ENCODE data around the gene STRN3. TPM values are rescaled to one million over a fixed set of nuclear protein-coding genes. Genes with fewer than 3 reads are reported as not detected.
"Not testable (repeated sequence)": the region's sequence is repeated elsewhere in the genome, so short reads cannot be mapped to it uniquely, and the experiment has no call there.

Gene STRN3
- total RNA-seq, 1 donor from 2014 or later, result 23.1 TPM

GRCh38 chr14:31004007-31004406 lies 22.2 kb downstream of the STRN3 start:
- intact Hi-C loops (cut with micrococcal nuclease), result not testable (repeated sequence)

GRCh38 chr14:31003284-31003683 lies 22.9 kb downstream of the STRN3 start:
- intact Hi-C loops (cut with micrococcal nuclease), result no loop called here

GRCh38 chr14:31001339-31001658 lies 24.9 kb downstream of the STRN3 start:
- intact Hi-C loops (cut with micrococcal nuclease), result no loop called here

- intact Hi-C loops (cut with micrococcal nuclease), result no loop called here
These were observed 25.4 kb downstream of the STRN3 start for GRCh38 chr14:31000629-31001338.

GRCh38 chr14:30999038-30999773 lies 27.0 kb downstream of the STRN3 start:
- intact Hi-C loops (cut with micrococcal nuclease), result no loop called here

GRCh38 chr14:30998100-30998706 lies 28.0 kb downstream of the STRN3 start:
- intact Hi-C loops (cut with micrococcal nuclease), result no loop called here

GRCh38 chr14:30996892-30997659 lies 29.1 kb downstream of the STRN3 start:
- intact Hi-C loops (cut with micrococcal nuclease), result no loop called here

GRCh38 chr14:30995689-30996088 lies 30.5 kb downstream of the STRN3 start:
- intact Hi-C loops (cut with micrococcal nuclease), result no loop called here

GRCh38 chr14:30994681-30995620 lies 31.2 kb downstream of the STRN3 start:
- intact Hi-C loops (cut with micrococcal nuclease), result no loop called here

GRCh38 chr14:30993071-30993470 lies 33.1 kb downstream of the STRN3 start:
- intact Hi-C loops (cut with micrococcal nuclease), result no loop called here

GRCh38 chr14:30991408-30991807 lies 34.8 kb downstream of the STRN3 start:
- intact Hi-C loops (cut with micrococcal nuclease), result no loop called here

- intact Hi-C loops (cut with micrococcal nuclease), result no loop called here
These were observed 35.4 kb downstream of the STRN3 start for GRCh38 chr14:30990770-30991169.

GRCh38 chr14:30988509-30988908 lies 37.7 kb downstream of the STRN3 start:
- intact Hi-C loops (cut with micrococcal nuclease), result no loop called here

GRCh38 chr14:30985796-30986195 lies 40.4 kb downstream of the STRN3 start:
- intact Hi-C loops (cut with micrococcal nuclease), result no loop called here

GRCh38 chr14:30983858-30984257 lies 42.3 kb downstream of the STRN3 start:
- intact Hi-C loops (cut with micrococcal nuclease), result no loop called here

- intact Hi-C loops (cut with micrococcal nuclease), result no loop called here
These were observed 43.6 kb downstream of the STRN3 start for GRCh38 chr14:30982533-30982932.

- intact Hi-C loops (cut with micrococcal nuclease), result loop anchor here (1.0 to 2.0 kb wide), 2 partner anchors 102 to 375 kb away; no protein-coding TSS in a partner anchor
These were observed 45.2 kb downstream of the STRN3 start for GRCh38 chr14:30980980-30981379.

GRCh38 chr14:30980106-30980704 lies 46.0 kb downstream of the STRN3 start:
- intact Hi-C loops (cut with micrococcal nuclease), result loop anchor here (1.0 to 2.0 kb wide), 2 partner anchors 103 to 376 kb away; no protein-coding TSS in a partner anchor

GRCh38 chr14:30977752-30978151 lies 48.4 kb downstream of the STRN3 start:
- intact Hi-C loops (cut with micrococcal nuclease), result no loop called here

GRCh38 chr14:30974628-30975027 lies 51.6 kb downstream of the STRN3 start:
- intact Hi-C loops (cut with micrococcal nuclease), result no loop called here

All from T-helper 2 cell treated with Interferon-gamma antibody and Interleukin-4, amounts not matched to agents 100 ng/mL and 5 ng/mL, for 36 hours (primary cell).